Loucy (cell line): ENCODE results near the gene ZMYND8.

Source experiments
- CTCF ChIP-seq: fragments of 200-600 bp; sonication (generic); conservative IDR thresholded peaks from 2 replicates; pipeline ENCODE4 v1.5.1; 2014; ENCODE audit warnings: mild to moderate bottlenecking, antibody characterized with exemption, low read length
- EZH2phosphoT487 ChIP-seq: fragments of 200-600 bp; IDR thresholded peaks from 2 replicates; pipeline ENCODE4 v1.6.1; 2018; ENCODE audit warnings: antibody characterized with exemption, mild to moderate bottlenecking, moderate library complexity, borderline replicate concordance

- TF ChIP-seq CTCF (no peak), EZH2phosphoT487 (no peak)
These were observed 46.6 kb downstream of the ZMYND8 start for GRCh38 chr20:47309806-47310426.
